Esophagus muscularis mucosa (tissue), 4 donors: ENCODE results near the gene ZBTB7C. TPM values are rescaled to one million over a fixed set of nuclear protein-coding genes. Genes with fewer than 3 reads are reported as not detected.

Source experiments
- DNase-seq: peaks from one replicate; pipeline ENCODE4 v3.0.0-alpha.2; 2017; ENCODE audit errors: extremely low spot score
- H3K27ac ChIP-seq, 4 donors: fragments of 200-600 bp; sonication (generic); replicated peaks in 1 of 4; 1 replicate in 3 of 4; 2 replicates in 1 of 4; pipeline ENCODE4 v1.5.1; 2016 to 2019; ENCODE audit warnings: mild to moderate bottlenecking in 1 of 4
- H3K27me3 ChIP-seq, 4 donors: fragments of 200-600 bp; sonication (generic); one replicate each; pipeline versions ENCODE4 v1.5.1 to v1.6.0; 2016 to 2019
- H3K36me3 ChIP-seq, 4 donors: fragments of 200-600 bp; sonication (generic); one replicate each; pipeline ENCODE4 v1.5.1; 2016 to 2019
- H3K4me1 ChIP-seq, 4 donors: fragments of 200-600 bp; sonication (generic); one replicate each; pipeline ENCODE4 v1.5.1; 2016 to 2019
- H3K4me3 ChIP-seq, 4 donors: fragments of 200-600 bp; sonication (generic); 1 replicate in 2 of 4; 2 replicates in 2 of 4; pipeline ENCODE4 v1.5.1; 2016 to 2019; ENCODE audit warnings: mild to moderate bottlenecking in 4 of 4, moderate library complexity in 1 of 4
- H3K9me3 ChIP-seq, 4 donors: fragments of 200-600 bp; sonication (generic); 1 replicate in 3 of 4; 2 replicates in 1 of 4; pipeline ENCODE4 v1.5.1; 2016 to 2019
- EP300 ChIP-seq: sonication (generic); formaldehyde crosslinking; IDR thresholded peaks from one replicate; pipeline ENCODE4 v1.6.1; 2017; ENCODE audit warnings: antibody characterized with exemption
- POLR2A ChIP-seq: fragments of 450-650 bp; IDR thresholded peaks from one replicate; pipeline ENCODE4 v1.6.1; 2017; ENCODE audit warnings: antibody characterized with exemption, moderate library complexity, mild to moderate bottlenecking, low read depth
- POLR2AphosphoS5 ChIP-seq, 2 donors: sonication (generic); formaldehyde crosslinking; IDR thresholded peaks; one replicate each; pipeline ENCODE4 v1.6.1; 2017; ENCODE audit warnings: antibody characterized with exemption in 2 of 2
- WGBS: methylation state at CpG from one replicate; pipeline ENCODE4 v1.1.5; 2018; 5-methylcytosine and 5-hydroxymethylcytosine counted together
- intact Hi-C: fragments of 100-400 bp; cut with DNase I; formaldehyde crosslinking; loops from one replicate; pipeline ENCODE4 v1.15.1; 2023
- total RNA-seq, 4 donors: library from RNA; depleted of rRNA; stranded (reverse); fragments of >200 nt; gene quantifications; one replicate each; pipeline versions ENCODE4 v1.1.0 to v1.2.1, GENCODE V29; 2016
- TF ChIP-seq, protein P1 (sequence below), 3 experiments: fragments of 200-600 bp in 2 of 3; fragments of 450-650 bp in 1 of 3; sonication (generic) in 2 of 3; IDR thresholded peaks; one replicate each; pipeline ENCODE4 v1.5.1; 2017 to 2019; ENCODE audit warnings: antibody characterized with exemption in 3 of 3, mild to moderate bottlenecking in 2 of 3, moderate library complexity in 1 of 3

ZBTB7C gene
- total RNA-seq, 4 donors from 2014 or later = 6.3 to 13.2 (median 9.1) TPM

DNA sequence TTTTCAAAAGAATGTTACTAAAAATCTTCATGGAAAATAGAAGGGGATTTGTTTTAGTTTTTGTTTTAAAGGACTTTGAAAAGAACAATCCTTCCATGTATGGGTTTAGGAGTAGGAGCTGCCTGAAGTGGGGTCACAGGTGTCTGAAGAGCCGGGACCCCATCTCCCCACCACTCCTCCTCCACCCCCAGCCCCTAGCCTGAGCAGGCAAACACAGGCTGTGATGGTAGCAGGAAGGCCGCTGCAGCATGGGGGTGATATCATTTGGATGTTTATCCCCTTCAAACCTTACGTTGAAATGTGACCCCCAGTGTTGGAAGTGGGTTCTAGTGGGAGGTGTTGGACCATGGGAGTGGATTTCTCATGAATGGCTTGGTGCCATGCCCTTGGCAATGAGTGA is 93.0 kb downstream of the ZBTB7C start:
- no peak for DNase-seq
- H3K27me3 ChIP-seq = no peaks in the 10 kb centered on the region
- H3K27ac ChIP-seq = no peak overlapping the region
- peaks cover 0 to 14% (median 6%) of the 10 kb centered on the region in 4 donors for H3K4me1 ChIP-seq
- WGBS = 97% methylated on average over 3 of the region's 3 CpGs
- H3K4me3 ChIP-seq = no peak overlapping the region
- H3K9me3 ChIP-seq = no peaks in the 10 kb centered on the region
- intact Hi-C loops = no loop called here
- no peaks in the 10 kb centered on the region for H3K36me3 ChIP-seq
- TF ChIP-seq EP300 = no peak
- TF ChIP-seq, protein P1, sequence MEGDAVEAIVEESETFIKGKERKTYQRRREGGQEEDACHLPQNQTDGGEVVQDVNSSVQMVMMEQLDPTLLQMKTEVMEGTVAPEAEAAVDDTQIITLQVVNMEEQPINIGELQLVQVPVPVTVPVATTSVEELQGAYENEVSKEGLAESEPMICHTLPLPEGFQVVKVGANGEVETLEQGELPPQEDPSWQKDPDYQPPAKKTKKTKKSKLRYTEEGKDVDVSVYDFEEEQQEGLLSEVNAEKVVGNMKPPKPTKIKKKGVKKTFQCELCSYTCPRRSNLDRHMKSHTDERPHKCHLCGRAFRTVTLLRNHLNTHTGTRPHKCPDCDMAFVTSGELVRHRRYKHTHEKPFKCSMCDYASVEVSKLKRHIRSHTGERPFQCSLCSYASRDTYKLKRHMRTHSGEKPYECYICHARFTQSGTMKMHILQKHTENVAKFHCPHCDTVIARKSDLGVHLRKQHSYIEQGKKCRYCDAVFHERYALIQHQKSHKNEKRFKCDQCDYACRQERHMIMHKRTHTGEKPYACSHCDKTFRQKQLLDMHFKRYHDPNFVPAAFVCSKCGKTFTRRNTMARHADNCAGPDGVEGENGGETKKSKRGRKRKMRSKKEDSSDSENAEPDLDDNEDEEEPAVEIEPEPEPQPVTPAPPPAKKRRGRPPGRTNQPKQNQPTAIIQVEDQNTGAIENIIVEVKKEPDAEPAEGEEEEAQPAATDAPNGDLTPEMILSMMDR (IDR thresholded peaks at IDR 0.05) = no peak

DNA sequence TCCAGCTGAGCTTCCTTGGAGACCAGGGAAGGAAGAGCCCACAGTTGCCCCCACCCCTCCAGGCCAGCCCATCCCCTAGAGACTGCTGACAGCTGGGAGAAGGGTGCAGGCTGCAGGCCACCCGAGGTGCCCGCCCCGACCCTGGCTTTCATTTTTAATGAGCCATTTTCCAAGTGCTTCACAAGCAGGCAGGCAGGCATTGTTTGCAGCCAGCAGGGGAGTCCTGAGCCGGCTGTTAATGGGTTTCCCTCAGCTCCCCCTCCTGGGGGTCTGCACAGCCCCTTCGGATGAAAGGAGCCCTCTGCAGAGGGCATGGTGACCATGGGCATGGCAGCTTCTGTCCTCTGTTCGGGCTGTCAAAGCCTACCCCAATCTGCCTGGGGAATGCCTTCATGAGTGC is 94.5 kb downstream of the ZBTB7C start:
- 53% methylated on average over 3 of the region's 6 CpGs for WGBS
- TF ChIP-seq POLR2A (no peak), EP300 (no peak), POLR2AphosphoS5 (IDR thresholded peaks at IDR 0.05) (no peak)
- TF ChIP-seq, protein P1 (IDR thresholded peaks at IDR 0.05) = no peak
- Histone ChIP-seq H3K36me3 (no peaks in the 10 kb centered on the region), H3K4me1 (peaks cover 0 to 14% (median 9%) of the 10 kb centered on the region in 4 donors), H3K4me3 (no peak overlapping the region), H3K9me3 (no peaks in the 10 kb centered on the region), H3K27me3 (no peaks in the 10 kb centered on the region), H3K27ac (no peak overlapping the region)
- intact Hi-C loops = no loop called here
- DNase-seq = no peak

DNA sequence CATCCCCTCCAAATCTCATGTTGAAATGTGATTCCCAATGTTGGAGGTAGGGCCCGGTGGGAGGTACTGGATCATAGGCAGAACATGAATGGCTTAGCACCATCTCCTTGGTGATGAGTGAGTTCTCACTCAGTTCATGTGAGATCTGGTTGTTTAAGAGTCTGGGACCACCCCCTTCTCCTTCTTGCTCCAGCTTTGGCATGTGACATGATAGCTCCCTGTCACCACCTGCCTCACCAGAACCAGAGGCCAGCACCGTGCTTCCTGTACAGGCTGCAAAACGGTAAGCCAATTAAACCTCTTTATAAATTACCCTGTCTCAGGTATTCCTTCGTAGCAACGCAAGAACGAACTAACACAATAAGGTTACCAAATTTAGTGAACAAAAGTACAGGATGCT is 95.4 kb downstream of the ZBTB7C start:
- TF ChIP-seq, protein P1 (IDR thresholded peaks at IDR 0.05) = no peak
- TF ChIP-seq POLR2AphosphoS5 (IDR thresholded peaks at IDR 0.05) (no peak), EP300 (no peak), POLR2A (no peak)
- H3K9me3 ChIP-seq = no peaks in the 10 kb centered on the region
- no peak overlapping the region for H3K27ac ChIP-seq
- H3K4me3 ChIP-seq = no peak overlapping the region
- 90% methylated on average over 6 of the region's 6 CpGs for WGBS
- no peaks in the 10 kb centered on the region for H3K27me3 ChIP-seq
- no peaks in the 10 kb centered on the region for H3K36me3 ChIP-seq
- H3K4me1 ChIP-seq = peaks cover 0 to 13% (median 9%) of the 10 kb centered on the region in 4 donors
- intact Hi-C loops = no loop called here
- DNase-seq = no peak

DNA sequence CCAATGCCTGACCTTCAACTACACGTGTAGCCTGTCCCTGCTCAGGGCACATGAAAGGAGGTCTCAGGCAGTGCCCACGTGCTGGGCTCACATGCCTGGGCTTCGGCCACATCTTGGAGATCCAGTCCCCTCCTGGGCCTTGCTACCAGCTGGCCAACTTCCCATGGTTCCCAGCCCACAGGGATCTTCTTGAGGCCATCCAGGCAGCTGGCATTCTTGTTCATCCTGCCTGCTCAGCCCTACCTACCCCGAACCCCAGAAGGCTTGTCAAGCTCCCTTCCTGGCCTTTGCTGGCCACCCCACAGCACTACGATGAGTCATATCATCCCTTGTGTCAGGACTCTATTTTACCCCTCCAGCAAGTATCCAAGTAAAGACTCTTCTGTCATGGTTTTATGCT is 97.1 kb downstream of the ZBTB7C start:
- Histone ChIP-seq H3K27me3 (no peaks in the 10 kb centered on the region), H3K4me3 (no peak overlapping the region), H3K27ac (no peak overlapping the region), H3K36me3 (no peaks in the 10 kb centered on the region), H3K4me1 (peaks cover 0 to 31% (median 25%) of the 10 kb centered on the region in 4 donors), H3K9me3 (no peaks in the 10 kb centered on the region)
- TF ChIP-seq EP300 (no peak), POLR2AphosphoS5 (IDR thresholded peaks at IDR 0.05) (no peak)
- TF ChIP-seq, protein P1 (IDR thresholded peaks at IDR 0.05) = no peak
- DNase-seq = no peak
- 87% methylated on average over 5 of the region's 5 CpGs for WGBS
- intact Hi-C loops = no loop called here

DNA sequence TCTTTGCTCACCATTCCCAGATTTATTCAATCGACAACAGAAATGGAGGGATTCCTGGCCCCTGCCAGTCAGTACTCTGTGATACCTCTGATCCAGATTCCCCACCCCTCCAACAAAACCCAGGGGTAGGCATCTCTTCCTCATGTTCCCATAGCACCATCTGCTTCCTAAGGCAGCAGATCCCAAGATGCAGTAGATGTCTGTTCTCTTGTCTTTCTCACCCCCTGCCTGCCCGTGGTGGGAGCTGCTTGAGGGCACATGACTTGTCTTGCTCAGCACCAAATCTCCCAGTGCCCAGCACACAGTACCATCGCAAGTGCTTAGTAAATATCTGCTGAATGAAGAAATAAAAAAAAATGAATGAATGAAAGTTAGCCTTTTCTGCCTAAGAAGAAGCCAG is 98.2 kb downstream of the ZBTB7C start:
- intact Hi-C loops = no loop called here
- DNase-seq = no peak
- Histone ChIP-seq H3K4me3 (no peak overlapping the region), H3K27ac (peak overlapping the region in 1 of 4 donors; percentile 25), H3K4me1 (peaks cover 0 to 41% (median 30%) of the 10 kb centered on the region in 4 donors), H3K36me3 (no peaks in the 10 kb centered on the region), H3K9me3 (no peaks in the 10 kb centered on the region), H3K27me3 (no peaks in the 10 kb centered on the region)
- TF ChIP-seq, protein P1 (IDR thresholded peaks at IDR 0.05) = no peak
- TF ChIP-seq POLR2A (no peak), EP300 (no peak), POLR2AphosphoS5 (IDR thresholded peaks at IDR 0.05) (no peak)
- WGBS = 80% methylated on average over 3 of the region's 3 CpGs
